GM20000 (cell line): Measurements from ENCODE around the gene GSTM2.
A peak's percentile ranks its signal among the peaks of the same experiment; 100 is the strongest.

Experiments used
- DNase-seq: peaks from one replicate; pipeline ENCODE4 v3.0.0; 2012; ENCODE audit warnings: low spot score
- TF ChIP-seq, protein P1 (sequence below): IDR thresholded peaks from 2 replicates; pipeline ENCODE4 v1.5.1; 2012; ENCODE audit warnings: mild to moderate bottlenecking, control low read depth; ENCODE audit errors: extremely low read depth, missing control alignments

The GSTM2 gene

DNA sequence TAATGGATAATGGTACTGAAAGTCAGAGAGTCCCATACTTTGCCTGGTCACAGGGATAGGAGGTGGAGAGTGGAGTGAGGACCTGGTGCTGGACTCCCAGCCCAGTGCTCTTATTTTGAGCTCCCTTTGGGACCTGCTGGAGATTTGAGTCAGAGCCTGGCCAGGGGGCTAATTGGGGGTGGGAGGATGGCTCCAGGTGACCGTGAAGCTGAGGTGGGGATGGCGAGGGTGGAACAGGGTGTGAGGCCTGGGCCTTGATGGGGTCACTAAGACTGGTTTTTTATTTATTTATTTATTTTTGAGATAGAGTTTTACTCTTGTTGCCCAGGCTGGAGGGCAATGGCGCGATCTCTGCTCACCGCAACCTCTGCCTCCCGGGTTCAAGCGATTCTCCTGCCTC is 30.4 kb upstream of the GSTM2 start:
- TF ChIP-seq, protein P1, sequence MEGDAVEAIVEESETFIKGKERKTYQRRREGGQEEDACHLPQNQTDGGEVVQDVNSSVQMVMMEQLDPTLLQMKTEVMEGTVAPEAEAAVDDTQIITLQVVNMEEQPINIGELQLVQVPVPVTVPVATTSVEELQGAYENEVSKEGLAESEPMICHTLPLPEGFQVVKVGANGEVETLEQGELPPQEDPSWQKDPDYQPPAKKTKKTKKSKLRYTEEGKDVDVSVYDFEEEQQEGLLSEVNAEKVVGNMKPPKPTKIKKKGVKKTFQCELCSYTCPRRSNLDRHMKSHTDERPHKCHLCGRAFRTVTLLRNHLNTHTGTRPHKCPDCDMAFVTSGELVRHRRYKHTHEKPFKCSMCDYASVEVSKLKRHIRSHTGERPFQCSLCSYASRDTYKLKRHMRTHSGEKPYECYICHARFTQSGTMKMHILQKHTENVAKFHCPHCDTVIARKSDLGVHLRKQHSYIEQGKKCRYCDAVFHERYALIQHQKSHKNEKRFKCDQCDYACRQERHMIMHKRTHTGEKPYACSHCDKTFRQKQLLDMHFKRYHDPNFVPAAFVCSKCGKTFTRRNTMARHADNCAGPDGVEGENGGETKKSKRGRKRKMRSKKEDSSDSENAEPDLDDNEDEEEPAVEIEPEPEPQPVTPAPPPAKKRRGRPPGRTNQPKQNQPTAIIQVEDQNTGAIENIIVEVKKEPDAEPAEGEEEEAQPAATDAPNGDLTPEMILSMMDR = no peak
- DNase-seq = no peak

DNA sequence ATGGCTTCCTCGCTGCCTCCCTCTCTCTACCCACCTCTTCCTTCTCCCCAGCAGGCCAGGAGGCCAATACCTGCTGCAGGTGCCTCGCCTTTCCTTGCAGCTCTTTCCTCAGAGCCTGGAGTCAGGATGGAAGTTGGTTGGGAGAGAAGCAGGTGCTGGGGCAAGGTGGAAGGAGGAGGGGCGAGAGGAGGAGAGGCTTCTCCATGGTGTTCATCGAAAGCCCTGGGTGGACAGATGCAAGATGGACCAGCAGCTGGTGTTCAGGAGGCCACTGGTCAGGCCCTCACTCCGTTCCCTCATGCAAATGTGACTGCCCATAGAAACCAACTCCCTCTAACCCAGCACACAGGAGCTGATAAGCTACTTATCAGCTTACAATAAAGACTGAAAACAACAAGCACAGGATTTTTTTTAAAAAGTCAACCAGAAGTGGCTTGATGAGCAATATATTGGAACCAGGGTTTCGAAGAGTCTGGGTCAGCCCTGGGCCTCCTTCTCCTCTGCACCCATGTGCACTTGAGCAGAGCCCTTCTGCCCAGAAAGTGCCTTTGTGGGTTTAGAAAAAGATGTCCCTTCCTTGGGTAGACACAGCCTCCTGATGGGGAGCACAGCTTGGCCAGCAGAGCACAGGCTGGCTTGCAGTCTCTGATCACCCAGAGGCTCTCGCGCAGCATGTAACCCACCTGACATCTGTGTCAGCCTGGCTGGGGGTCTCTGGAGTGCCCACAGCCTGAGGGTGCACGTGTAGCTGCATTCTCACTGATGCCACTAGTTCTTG is 28.6 kb upstream of the GSTM2 start:
- TF ChIP-seq, protein P1 = no peak
- DNase-seq = no peak

DNA sequence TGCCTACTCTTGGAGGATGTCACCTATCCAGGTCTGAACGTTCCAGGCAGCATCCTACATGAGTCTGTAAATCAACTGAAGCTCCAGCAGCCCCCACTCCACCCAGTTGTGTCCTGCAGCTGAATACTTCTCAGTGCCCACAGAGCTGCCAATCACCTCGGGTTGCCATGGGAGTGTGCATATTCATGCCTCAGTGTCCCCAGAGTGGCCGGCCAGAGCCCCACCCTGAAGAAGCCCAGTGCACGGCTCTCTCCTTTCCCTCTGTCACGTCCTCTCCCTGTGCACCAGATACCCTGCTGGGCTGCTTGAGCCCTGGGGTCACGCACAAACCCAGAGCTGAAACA is 28.0 kb upstream of the GSTM2 start:
- no peak for DNase-seq
- TF ChIP-seq, protein P1 = no peak

DNA sequence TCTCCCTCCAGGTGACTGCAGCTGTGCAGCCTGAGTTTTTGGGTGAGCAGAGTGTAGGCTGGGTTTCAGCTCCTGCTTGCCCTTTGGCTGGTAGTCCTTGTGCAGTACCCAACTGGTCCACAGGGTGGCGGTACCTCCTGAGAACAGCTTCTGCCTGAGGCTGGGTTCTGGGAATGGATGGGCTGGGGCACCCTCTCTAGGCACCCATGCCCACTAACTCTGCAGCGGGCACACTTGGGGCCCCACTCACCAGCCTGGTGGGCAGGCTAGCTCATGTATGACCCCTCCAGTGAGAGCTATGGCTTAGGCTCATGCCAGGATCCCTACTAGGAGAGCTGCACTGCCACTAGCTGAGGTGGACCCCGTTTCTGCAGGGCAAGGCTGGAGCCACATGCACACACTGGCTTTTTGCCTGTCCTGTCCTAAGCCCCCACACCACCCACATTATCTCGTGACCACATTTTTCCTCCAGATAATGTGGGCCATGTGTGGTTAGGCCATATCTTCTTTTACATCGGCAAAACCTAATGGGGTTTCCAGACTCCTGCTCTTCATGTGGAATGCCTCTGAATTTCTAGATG is 27.5 kb upstream of the GSTM2 start:
- TF ChIP-seq, protein P1 = peak; percentile 82
- DNase-seq = peak; percentile 77

DNA sequence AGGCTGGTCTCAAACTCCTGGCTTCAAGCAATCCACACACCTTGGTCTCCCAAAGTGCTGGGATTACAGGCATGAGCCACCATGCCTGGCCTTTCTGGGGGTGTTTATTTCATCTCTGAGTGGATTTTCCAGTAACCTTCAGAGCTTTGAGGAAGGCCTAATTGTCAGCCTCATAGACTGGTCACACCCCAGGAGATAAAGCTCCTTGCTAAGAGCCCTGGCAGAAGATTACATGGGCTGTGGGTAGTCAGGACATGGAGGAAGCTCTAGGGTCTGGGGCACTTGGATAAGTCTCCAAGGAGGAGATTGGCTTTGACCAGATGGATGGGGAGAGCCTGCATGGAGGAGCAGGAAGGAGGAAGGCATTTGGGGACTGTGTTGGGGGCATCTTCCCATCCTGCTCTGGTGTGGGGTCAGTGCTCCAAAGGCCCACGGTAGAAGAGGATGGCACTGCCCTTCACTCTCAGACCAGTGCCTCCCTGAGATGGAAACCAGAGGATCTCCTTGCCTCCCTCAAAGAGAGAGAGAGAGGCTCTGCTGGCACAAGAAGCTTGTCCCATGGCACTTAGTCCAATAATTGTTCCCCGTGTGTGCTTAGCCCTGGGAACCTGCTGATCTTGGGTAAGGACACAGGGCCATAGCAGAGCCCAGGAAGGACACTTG is 26.6 kb upstream of the GSTM2 start:
- no peak for DNase-seq
- TF ChIP-seq, protein P1 = no peak

DNA sequence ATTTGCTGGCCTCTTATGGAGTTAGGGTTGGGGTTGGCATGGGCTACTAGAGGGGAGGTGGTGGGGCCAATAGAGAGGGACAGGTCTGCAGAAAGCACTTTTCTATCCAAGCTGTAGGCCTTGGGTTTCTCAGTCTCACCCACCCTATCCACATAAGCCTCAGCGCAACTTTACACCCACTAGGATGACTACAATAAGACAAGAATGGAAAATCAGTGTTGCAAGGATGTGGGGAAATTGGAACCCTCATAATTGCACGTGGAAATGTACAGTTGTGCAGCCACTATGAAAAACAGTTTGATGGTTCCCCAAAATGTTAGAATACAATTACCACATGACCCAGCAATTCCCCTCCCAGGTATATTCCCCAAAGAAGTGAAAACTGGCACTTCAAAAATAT is 26.0 kb upstream of the GSTM2 start:
- TF ChIP-seq, protein P1 = no peak

DNA sequence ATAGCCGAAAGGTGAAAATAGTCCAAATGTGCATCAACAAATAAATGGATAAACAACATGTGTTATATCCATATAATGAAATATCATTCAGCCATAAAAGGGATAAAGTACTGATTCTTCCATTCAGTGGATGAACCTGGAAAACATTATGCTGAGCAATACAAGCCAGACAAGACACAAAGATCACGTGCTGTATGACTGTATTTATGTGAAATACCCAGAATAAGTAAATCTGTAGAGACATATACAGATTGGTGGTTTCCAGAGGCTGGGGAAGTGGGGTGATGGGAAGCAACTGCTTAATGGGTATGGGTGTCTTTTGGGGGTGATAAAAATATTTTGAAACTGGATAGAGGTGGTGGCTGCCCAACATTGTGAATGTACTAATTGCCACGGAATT is 25.2 kb upstream of the GSTM2 start:
- TF ChIP-seq, protein P1 = no peak
- DNase-seq = no peak

More for the DNA sequence above, 26.0 kb upstream of the GSTM2 start:
- no peak for DNase-seq
